Activated CD4-positive, alpha-beta T cell treated with anti-CD3 and anti-CD28 coated beads for 24 hours (primary cell): ENCODE measurements around the gene BIVM.

ENCODE experiments used
- DNase-seq, 2 donors: peaks; one replicate each; pipeline ENCODE4 v3.0.0-alpha.2; 2020; ENCODE audit warnings: low read depth in 2 of 2

BIVM gene

DNA sequence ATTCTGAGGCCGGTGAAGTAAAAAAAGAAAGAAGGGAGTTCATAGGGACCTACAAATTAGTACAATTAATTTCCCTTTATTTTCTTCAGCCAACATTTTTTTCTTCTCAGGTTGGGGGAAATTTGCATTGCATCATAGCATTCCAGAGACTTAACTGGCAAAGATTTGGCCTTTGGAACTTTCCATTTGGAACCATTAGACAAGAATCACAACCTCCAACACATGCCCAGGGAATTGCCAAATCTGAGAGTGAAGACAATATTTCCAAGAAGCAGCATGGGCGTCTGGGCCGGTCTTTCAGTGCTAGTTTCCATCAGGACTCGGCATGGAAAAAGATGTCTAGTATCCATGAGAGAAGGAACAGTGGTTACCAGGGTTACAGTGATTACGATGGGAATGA is 40.5 kb downstream of the BIVM start:
- no peak for DNase-seq

GRCh38 chr13:102845289-102845629 is 46.3 kb downstream of the BIVM start:
- no peak for DNase-seq

DNA sequence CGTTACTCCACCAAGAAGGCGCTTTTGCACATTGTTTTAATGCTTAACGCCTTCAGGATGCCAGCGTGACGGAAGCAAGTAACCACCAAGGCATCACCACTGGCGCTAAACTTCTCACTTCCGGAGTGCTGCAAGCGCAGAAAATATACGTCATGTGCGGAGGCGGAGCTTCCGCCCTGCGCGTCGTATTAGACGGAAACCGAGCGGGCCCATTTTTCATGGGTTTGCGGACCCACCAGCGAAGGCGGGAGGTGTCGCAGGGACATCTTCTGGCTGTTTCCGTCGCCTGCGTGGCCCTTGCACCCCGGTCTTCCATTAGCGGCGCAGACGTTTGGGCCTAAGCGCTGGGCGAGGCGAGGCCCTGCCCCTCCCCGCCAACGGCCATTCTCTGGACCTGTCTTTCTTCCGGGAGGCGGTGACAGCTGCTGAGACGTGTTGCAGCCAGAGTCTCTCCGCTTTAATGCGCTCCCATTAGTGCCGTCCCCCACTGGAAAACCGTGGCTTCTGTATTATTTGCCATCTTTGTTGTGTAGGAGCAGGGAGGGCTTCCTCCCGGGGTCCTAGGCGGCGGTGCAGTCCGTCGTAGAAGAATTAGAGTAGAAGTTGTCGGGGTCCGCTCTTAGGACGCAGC is 46.8 kb downstream of the BIVM start, which contains the start of gene ERCC5:
ERCC5 (plus strand) TSS at position 403 of the 631 bp plus-strand sequence. CDS start 235 bp downstream, outside the sequence.
- peak; percentile 91 to 93 for DNase-seq

GRCh38 chr13:102846261-102847015 is 47.5 kb downstream of the BIVM start:
- peak in 1 of 2 donors; percentile 20 for DNase-seq

GRCh38 chr13:102847272-102848234 is 48.6 kb downstream of the BIVM start:
- DNase-seq, result no peak

- no peak for DNase-seq
Observed at GRCh38 chr13:102848956-102849355, 50.0 kb downstream of the BIVM start.

- DNase-seq, result no peak
Observed at GRCh38 chr13:102852556-102852955, 53.6 kb downstream of the BIVM start.

DNA sequence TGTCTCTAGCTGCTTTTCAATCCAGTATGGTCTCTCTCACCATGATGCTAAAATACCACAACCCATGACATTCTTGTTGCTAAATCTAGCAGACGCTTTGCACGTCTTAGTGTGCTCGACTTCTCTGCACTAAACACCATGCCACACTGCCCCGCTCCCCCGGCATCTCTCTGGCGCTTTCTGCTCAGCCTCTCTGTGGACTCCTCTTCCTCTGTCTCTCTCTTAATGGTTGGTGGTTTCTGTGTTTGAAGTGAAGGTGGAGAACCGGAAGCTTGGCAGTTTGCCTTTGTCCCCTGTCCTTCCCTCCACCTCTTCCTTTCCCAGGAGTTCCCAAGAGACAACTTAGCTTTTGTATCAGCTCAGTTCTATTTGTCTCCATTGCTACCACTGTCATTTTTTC is 55.8 kb downstream of the BIVM start:
- no peak for DNase-seq

DNA sequence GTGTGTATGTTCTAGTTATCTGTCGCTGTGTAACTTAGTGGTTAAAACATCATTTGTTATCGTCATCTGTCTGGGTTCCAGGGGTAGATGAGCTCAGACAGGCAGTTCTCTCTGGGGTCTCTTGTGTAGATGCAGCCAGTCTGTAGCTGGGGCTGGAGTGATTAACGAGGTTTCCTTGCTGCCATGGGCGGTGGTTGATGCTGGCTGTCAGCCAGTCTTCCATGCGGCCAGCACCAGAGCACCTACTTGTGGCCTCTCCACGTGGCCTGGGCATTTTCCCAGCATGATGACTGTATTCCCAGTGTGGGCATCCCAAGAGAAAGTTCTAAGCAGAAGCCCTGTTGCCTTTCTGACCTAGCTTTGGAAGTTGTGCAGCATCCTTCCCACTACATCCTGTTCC is 57.6 kb downstream of the BIVM start:
- DNase-seq, result no peak

- no peak for DNase-seq
Observed at GRCh38 chr13:102862624-102863210, 63.8 kb downstream of the BIVM start.

DNA sequence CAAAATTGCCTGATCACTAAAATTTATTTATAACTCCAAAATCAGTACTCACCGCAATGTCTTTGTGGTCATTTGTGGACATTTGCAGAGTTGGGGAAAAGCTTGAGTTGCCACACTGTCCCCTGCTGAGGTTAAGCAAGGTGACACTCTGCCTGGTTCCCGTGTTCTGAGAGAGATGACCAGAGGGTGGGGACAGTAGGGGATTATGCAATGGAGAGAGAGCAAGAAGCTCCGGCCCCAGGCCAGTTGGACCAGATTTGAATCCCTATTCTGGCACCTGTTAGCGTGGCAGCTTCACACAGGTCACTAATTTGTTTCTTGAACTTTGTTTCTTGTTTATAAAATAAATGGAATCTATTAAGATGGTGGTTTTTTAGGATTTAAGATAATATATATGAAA is 64.7 kb downstream of the BIVM start:
- DNase-seq, result no peak

DNA sequence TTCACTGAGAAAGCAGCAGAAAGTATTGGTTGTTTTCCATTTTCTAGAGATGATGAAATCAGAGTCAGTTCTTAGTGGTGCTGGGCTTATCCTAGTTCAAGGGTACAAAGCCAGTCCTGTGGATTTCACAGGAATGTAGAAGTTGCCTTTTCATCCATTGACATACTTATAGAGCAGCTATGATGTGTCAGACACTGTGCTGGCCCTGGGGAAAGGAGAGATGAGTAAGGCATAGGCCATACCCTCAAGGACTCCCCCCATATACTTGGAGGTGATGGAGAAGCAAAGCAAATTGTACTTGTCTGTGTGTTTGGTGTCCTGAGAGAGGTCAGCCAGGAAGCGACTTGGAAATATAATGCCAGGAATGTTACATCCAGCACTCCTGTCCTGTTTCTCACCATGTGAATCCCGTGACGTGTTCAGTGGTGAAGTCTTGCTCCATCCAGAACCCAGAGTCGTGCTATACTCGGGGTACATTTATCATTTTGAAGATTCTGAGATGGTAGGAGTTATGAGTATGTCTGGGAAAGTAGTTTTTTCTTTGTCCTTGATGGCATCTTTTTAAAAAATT is 69.5 kb downstream of the BIVM start:
- DNase-seq, result no peak

GRCh38 chr13:102869948-102870676 is 71.2 kb downstream of the BIVM start:
- DNase-seq, result no peak

GRCh38 chr13:102870677-102871415 is 71.9 kb downstream of the BIVM start:
- DNase-seq, result peak in 1 of 2 donors; percentile 29

DNA sequence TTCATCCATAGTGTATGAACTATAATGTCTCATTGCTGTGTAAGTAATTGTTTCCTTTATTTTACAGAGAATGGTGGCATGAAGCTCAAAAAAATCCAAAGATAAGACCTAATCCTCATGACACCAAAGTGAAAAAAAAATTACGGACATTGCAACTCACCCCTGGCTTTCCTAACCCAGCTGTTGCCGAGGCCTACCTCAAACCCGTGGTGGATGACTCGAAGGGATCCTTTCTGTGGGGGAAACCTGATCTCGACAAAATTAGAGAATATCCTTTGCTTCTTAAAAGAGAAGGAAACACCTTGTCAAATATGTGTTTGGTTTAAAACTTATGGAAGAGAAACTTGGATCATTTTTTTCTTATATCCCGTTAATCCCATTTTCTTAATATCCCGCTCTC is 73.2 kb downstream of the BIVM start:
- DNase-seq, result no peak

DNA sequence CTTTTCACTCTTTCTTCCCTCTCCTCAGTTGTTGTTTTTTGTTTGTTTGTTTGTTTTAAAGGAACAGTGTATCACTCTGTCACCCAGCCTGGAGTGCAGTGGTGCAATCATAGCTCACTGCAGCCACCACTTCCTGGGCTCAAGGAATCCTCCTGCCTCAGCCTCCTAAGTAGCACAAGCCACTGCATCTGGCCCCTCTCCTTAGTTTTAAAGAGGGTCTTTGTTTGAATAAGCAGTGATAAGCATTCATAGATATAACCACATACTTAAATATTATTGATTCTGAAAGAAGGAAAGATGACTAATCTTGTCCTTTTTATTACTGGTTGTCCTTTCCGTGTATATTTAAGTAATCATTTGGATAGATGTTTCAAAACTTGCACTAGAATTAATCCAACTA is 73.6 kb downstream of the BIVM start:
- no peak for DNase-seq

DNA sequence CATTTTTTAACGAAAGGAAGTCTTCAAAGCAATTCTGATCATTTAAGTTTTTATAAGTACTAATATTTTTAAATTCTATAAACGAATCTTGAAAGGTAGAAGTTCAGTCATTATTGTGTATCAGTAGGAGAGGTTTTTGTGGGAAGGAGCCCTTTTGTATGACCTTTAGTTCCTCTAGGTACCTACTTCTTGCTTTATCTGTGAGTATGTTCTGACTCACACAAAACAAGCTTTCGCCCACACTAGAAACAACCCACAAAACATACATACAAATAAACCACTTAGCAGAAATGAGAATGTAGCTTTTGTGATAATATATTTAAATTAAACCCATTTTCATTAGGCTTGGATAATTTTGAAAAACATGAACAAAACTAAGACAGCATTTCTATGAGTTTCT is 74.7 kb downstream of the BIVM start:
- DNase-seq, result no peak

DNA sequence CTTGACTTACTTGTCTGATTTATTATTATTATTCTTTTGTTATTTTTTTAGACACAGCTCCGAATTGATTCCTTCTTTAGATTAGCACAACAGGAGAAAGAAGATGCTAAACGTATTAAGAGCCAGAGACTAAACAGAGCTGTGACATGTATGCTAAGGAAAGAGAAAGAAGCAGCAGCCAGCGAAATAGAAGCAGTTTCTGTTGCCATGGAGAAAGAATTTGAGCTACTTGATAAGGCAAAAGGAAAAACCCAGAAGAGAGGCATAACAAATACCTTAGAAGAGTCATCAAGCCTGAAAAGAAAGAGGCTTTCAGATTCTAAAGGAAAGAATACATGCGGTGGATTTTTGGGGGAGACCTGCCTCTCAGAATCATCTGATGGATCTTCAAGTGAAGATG is 76.3 kb downstream of the BIVM start:
- no peak for DNase-seq

DNA sequence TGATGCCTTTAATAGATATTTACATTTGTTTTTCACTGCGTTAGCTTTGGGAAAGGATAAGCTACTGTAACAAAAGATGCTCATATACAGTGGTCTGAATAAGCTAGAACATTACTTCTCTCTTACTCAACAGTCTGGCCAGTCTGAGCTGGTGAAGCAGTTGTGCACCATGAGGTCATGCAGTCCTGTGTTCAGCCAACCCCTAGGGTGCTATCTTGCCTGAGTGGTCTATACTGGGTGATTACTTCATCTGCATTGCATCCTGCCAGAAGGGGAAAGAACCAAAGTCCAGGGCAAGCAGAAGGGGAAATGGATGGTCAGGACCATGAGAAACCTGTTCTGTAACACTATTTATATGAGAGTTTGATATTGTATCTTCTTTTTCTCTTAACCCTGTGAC is 78.4 kb downstream of the BIVM start:
- DNase-seq, result no peak

GRCh38 chr13:102878481-102878880 is 79.6 kb downstream of the BIVM start:
- DNase-seq, result no peak
